GM19025 (cell line): Measurements from ENCODE around the gene MCM8.
"Not testable (repeated sequence)": the region's sequence is repeated elsewhere in the genome, so short reads cannot be mapped to it uniquely, and the experiment has no call there.

Experiments used
- ATAC-seq: cut with Tn5 transposase; IDR thresholded peaks from one replicate; pipeline ENCODE4 v1.9.1; 2021; ENCODE audit warnings: mild to moderate bottlenecking, low read depth, moderate library complexity; ENCODE audit not compliant: unreplicated experiment

The MCM8 gene

GRCh38 chr20:5991623-5992441, 41.4 kb downstream of the MCM8 start:
- ATAC-seq = no peak

- ATAC-seq = peak; percentile 83
These were observed 46.3 kb downstream of the MCM8 start for GRCh38 chr20:5996765-5997164.

- ATAC-seq = no peak
These were observed 49.3 kb downstream of the MCM8 start for GRCh38 chr20:5999783-6000182.

GRCh38 chr20:6000871-6001270, 50.4 kb downstream of the MCM8 start:
- no peak for ATAC-seq

GRCh38 chr20:6006603-6006949, 56.1 kb downstream of the MCM8 start:
- ATAC-seq = no peak

- no peak for ATAC-seq
These were observed 56.7 kb downstream of the MCM8 start for GRCh38 chr20:6007094-6007528.

GRCh38 chr20:6007529-6008103, 57.2 kb downstream of the MCM8 start:
- no peak for ATAC-seq

GRCh38 chr20:6008254-6008653, 57.8 kb downstream of the MCM8 start:
- no peak for ATAC-seq

- ATAC-seq = no peak
These were observed 61.7 kb downstream of the MCM8 start for GRCh38 chr20:6012179-6012578.

- no peak for ATAC-seq
These were observed 63.6 kb downstream of the MCM8 start for GRCh38 chr20:6014017-6014416.

GRCh38 chr20:6014957-6015356, 64.5 kb downstream of the MCM8 start:
- ATAC-seq = no peak

GRCh38 chr20:6017467-6017866, 67.0 kb downstream of the MCM8 start:
- ATAC-seq = no peak

- no peak for ATAC-seq
These were observed 67.4 kb downstream of the MCM8 start for GRCh38 chr20:6017880-6018279.

- no peak for ATAC-seq
These were observed 74.3 kb downstream of the MCM8 start for GRCh38 chr20:6024768-6025167.

GRCh38 chr20:6026051-6026450, 75.6 kb downstream of the MCM8 start:
- no peak for ATAC-seq

GRCh38 chr20:6028818-6029217, 78.4 kb downstream of the MCM8 start:
- ATAC-seq = no peak

GRCh38 chr20:6029538-6029937, 79.1 kb downstream of the MCM8 start:
- ATAC-seq = no peak

GRCh38 chr20:6030453-6031080, 80.1 kb downstream of the MCM8 start:
- no peak for ATAC-seq

- ATAC-seq = not testable (repeated sequence)
These were observed 82.5 kb downstream of the MCM8 start for GRCh38 chr20:6032907-6033306.

GRCh38 chr20:6034134-6034969, 83.9 kb downstream of the MCM8 start:
- no peak for ATAC-seq

- ATAC-seq = no peak
These were observed 85.8 kb downstream of the MCM8 start for GRCh38 chr20:6036213-6036612.
